Measurements from ENCODE around the gene ITGB1.

GRCh38 chr10:32976338-32976737 is 18.3 kb upstream of the ITGB1 start:
- TF ChIP-seq CTCF (IDR thresholded peaks at IDR 0.05) (no peak), POLR2A (IDR thresholded peaks at IDR 0.05) (no peak)
